ENCODE results near the gene ZNF133. TPM values are rescaled to one million over a fixed set of nuclear protein-coding genes. Genes with fewer than 3 reads are reported as not detected.

Gene ZNF133
- total RNA-seq, 1 donor from 2014 or later, result 12.4 TPM

DNA sequence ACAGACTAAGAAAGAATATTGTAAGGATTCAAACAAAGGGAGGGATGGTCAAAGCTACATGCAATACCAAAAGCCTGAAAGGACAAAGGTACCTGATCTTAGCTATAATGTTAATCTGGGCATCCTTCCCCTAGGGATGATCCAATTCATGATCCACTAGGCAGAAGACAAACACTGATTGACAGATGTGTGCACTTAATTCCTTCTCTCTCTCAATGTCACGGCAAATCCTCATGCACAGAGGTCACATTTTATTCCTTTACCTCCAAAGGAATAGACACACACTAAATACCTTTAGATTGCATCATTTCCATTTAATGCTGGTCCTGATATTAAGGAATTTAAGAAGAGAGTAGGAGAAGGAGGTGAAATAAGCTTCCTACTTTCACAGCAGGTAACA is 73.4 kb downstream of the ZNF133 start:
- no peak for DNase-seq (ENCODE audit: low spot score)

DNA sequence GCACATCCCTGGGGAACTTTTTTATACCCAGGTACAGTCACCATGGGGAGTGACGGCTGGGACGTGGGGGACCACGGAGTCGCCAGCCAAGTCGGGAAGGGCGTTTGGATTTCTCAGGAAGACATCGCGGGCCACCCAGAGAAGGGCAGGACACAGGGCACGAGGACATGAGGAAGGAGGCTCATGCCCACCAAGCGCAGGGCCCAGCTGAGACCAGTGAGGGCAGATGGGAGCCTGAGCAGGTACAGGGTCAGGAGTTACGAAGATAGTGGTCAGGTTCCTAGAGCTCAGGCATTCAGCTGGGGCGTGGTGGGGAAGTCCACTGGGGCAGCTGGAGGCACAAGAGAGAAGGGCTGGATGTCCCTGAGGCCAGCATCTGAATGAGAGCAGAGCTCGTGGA is 74.6 kb downstream of the ZNF133 start:
- DNase-seq (ENCODE audit: low spot score), result no peak

DNA sequence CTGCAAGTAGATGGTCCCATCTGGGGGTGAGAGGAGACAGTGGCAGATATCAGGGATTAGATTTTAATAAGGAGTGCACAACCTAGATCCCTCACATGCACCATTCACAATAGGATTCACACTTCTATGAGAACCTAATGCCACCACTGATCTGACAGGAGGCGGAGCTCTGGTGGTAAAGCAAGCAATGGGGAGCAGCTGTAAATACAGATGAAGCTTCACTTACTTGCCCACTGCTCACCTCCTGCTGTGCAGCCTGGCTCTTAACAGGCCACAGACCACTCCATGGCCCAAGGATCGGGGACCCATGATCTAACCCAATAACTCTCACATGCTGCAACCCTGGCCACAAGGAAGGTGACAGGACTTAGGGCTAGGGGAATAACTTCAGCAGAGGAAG is 75.4 kb downstream of the ZNF133 start:
- no peak for DNase-seq (ENCODE audit: low spot score)

DNA sequence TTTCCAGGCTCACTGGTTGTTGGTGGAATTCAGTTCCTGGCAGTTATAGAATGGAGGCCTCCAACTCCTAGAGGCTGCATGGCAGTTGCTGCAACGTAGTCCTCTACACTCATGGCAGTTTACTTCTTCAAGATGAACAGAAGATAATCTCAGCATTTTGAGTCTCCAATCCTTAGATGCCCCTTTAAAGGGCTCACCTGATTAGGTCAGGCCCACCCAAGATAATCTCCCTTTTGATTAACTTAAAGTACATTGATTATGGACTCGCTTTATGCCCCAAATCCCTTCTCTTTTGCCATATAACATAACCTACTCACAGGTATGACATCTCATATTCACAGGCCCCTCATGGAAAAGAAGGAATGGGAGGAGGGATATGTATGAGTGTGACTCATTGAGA is 76.4 kb downstream of the ZNF133 start:
- DNase-seq (ENCODE audit: low spot score), result no peak

Other genes starting within 250 kb of the ZNF133 start
- not detected for gene OVOL2, start 230.6 kb upstream of the ZNF133 start, total RNA-seq
- 9.4 TPM for gene KAT14, start 150.7 kb upstream of the ZNF133 start, total RNA-seq
- gene PET117, start 150.7 kb upstream of the ZNF133 start, total RNA-seq, result 15.0 TPM
- 1.3 TPM for gene DZANK1, start 178.5 kb downstream of the ZNF133 start, total RNA-seq
- 7.5 TPM for gene POLR3F, start 178.9 kb downstream of the ZNF133 start, total RNA-seq
- gene RBBP9, start 208.7 kb downstream of the ZNF133 start, total RNA-seq, result 16.9 TPM
- 43.6 TPM for gene SEC23B, start 219.4 kb downstream of the ZNF133 start, total RNA-seq